CD4-positive, alpha-beta T cell treated with Interleukin-4 for 4 hours (primary cell): ENCODE data around the gene PACSIN2.
"Not testable (repeated sequence)": the region's sequence is repeated elsewhere in the genome, so short reads cannot be mapped to it uniquely, and the experiment has no call there.

Experiments used
- DNase-seq: peaks from one replicate; pipeline ENCODE4 v3.0.0-alpha.2; 2020

PACSIN2 gene

GRCh38 chr22:42963231-42963595, 51.7 kb downstream of the PACSIN2 start:
- no peak for DNase-seq

- no peak for DNase-seq
Observed at GRCh38 chr22:42962295-42963230, 52.4 kb downstream of the PACSIN2 start.

GRCh38 chr22:42961810-42962209, 53.1 kb downstream of the PACSIN2 start:
- peak; percentile 8 for DNase-seq

- DNase-seq, result not testable (repeated sequence)
Observed at GRCh38 chr22:42961400-42961690, 53.6 kb downstream of the PACSIN2 start.

- DNase-seq, result no peak
Observed at GRCh38 chr22:42960531-42961399, 54.2 kb downstream of the PACSIN2 start.

GRCh38 chr22:42959576-42960509, 55.1 kb downstream of the PACSIN2 start:
- no peak for DNase-seq

- no peak for DNase-seq
Observed at GRCh38 chr22:42958937-42959336, 56.0 kb downstream of the PACSIN2 start.

- no peak for DNase-seq
Observed at GRCh38 chr22:42957958-42958357, 57.0 kb downstream of the PACSIN2 start.

- DNase-seq, result no peak
Observed at GRCh38 chr22:42957544-42957943, 57.4 kb downstream of the PACSIN2 start.

GRCh38 chr22:42955848-42956247, 59.1 kb downstream of the PACSIN2 start:
- no peak for DNase-seq

GRCh38 chr22:42955087-42955635, 59.8 kb downstream of the PACSIN2 start:
- no peak for DNase-seq

- DNase-seq, result not testable (repeated sequence)
Observed at GRCh38 chr22:42953751-42954150, 61.2 kb downstream of the PACSIN2 start.

- DNase-seq, result no peak
Observed at GRCh38 chr22:42951093-42951710, 63.7 kb downstream of the PACSIN2 start.

- no peak for DNase-seq
Observed at GRCh38 chr22:42950281-42950680, 64.7 kb downstream of the PACSIN2 start.

GRCh38 chr22:42949159-42949558, 65.8 kb downstream of the PACSIN2 start:
- no peak for DNase-seq

- no peak for DNase-seq
Observed at GRCh38 chr22:42948294-42948693, 66.7 kb downstream of the PACSIN2 start.

- DNase-seq, result no peak
Observed at GRCh38 chr22:42947211-42947990, 67.5 kb downstream of the PACSIN2 start.

GRCh38 chr22:42946546-42947198, 68.3 kb downstream of the PACSIN2 start:
- no peak for DNase-seq

GRCh38 chr22:42945736-42946135, 69.2 kb downstream of the PACSIN2 start:
- no peak for DNase-seq

GRCh38 chr22:42945027-42945426, 69.9 kb downstream of the PACSIN2 start:
- no peak for DNase-seq

GRCh38 chr22:42944409-42944808, 70.5 kb downstream of the PACSIN2 start:
- no peak for DNase-seq
